GM19468 (cell line): ENCODE measurements around the gene CARMIL1.

ENCODE experiments used
- ATAC-seq: cut with Tn5 transposase; IDR thresholded peaks from one replicate; pipeline ENCODE4 v1.9.1; 2021; ENCODE audit warnings: mild to moderate bottlenecking, moderate library complexity, moderate number of reproducible peaks; ENCODE audit not compliant: unreplicated experiment; ENCODE audit errors: extremely low read depth

Gene CARMIL1

DNA sequence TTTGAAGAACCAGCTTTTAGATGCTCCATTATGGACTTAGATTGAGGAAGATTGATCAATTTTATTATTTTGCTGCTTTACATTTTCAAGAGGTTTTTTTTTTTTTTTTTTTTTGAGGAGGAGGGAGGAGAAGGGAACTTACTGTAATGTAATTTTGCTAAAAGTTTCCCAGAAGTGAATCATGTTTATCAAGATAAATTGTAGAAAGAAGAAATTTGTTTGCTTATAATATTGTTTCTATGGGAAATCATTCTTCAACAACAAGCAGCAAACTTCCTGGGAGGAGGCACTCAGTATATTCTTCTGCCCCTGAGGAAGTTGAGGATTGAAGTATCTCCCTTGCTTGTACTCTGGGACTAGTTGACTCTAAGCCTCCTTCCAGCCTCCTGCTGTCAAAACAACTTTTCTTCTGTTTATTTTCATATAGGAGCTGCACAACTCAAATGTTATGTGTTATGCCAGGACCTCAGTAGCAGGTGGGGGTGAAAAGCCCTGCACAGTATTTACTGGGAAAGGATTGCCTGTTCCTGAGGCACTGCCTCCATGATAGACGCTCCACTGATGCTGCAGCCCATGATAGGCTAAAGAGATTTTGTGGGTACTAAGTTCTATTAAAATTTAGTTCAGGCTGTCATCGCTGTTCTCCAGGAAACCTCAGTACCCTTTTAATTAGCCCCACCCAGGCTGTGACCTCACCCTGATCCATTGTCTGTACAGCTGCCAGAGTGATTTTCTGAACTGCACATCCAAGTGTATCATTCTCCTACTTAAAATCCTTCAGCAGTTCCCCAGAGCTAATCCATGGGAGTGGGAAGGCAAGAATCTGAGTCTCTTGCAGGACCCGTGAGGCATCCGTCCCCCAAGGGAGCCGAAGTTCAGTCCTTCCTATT, 51.9 kb downstream of the CARMIL1 start:
- ATAC-seq, result no peak

- no peak for ATAC-seq
These were observed 53.0 kb downstream of the CARMIL1 start for GRCh38 chr6:25332165-25332564.

GRCh38 chr6:25332655-25333071, 53.5 kb downstream of the CARMIL1 start:
- ATAC-seq, result no peak

GRCh38 chr6:25333471-25333870, 54.3 kb downstream of the CARMIL1 start:
- no peak for ATAC-seq

DNA sequence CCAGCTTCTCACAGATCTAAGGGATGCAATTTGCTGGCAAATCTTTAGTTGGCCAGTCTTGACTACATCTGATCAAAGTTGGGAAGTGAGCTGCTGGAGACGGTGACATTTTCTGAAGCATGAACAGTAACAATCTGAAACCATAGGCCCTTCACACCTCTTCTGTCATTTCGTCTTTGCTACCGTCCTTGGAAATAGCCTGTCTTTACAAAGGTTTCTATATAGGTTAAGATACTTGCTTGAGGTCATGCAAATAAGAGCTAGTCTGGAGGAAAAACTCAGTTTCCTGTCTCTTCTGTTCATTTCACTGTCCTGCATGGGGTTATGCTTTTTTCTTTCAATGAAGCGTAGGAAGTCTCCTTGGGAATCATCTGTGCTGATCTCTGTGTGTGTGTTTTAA, 55.6 kb downstream of the CARMIL1 start:
- peak; percentile 49 for ATAC-seq

GRCh38 chr6:25336996-25337395, 57.8 kb downstream of the CARMIL1 start:
- no peak for ATAC-seq

GRCh38 chr6:25337431-25337830, 58.3 kb downstream of the CARMIL1 start:
- no peak for ATAC-seq

GRCh38 chr6:25340431-25341202, 61.4 kb downstream of the CARMIL1 start:
- no peak for ATAC-seq

GRCh38 chr6:25341203-25341552, 62.0 kb downstream of the CARMIL1 start:
- no peak for ATAC-seq

- no peak for ATAC-seq
These were observed 62.9 kb downstream of the CARMIL1 start for GRCh38 chr6:25341923-25342619.

DNA sequence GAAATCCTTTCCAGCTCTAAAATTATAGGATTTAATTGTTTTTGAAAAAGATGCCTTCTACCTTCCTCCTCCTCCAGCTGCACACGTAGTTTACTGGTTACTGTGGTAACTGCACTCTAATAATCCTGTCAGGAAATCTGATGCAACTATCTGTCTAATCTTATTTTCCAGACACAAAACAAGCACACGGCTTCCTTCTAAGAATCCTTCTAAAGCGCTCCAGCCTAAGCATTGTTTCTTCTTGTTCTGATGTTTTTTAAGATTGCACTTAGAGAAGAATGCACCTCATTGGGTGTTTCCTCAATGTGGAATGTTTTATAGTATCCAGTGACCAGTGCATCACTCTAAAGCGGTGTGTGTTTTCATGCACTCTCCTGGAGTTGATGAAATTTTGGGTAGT, 63.6 kb downstream of the CARMIL1 start:
- ATAC-seq, result no peak

GRCh38 chr6:25343984-25344383, 64.8 kb downstream of the CARMIL1 start:
- ATAC-seq, result no peak

GRCh38 chr6:25344827-25345226, 65.7 kb downstream of the CARMIL1 start:
- ATAC-seq, result no peak

GRCh38 chr6:25346064-25346463, 66.9 kb downstream of the CARMIL1 start:
- ATAC-seq, result no peak

DNA sequence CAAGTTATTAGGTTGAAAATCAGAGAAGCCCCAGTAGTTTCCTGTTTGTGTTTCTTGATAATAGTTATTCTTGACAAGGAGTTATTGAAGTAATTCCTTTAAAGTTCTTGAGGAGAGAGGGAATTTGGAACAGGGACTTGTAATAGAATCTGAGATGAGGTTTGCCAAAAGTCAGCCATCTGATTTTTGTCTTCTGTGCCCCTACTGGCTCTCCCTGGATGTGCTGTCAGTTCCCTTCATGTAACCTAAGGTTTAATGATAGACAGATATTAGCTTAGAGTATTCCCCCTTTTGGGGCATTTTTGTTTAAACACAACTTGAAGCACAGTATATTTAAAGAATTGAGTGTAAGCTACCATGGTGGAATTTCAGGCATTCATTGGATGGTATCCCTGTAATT, 71.4 kb downstream of the CARMIL1 start:
- no peak for ATAC-seq

- ATAC-seq, result no peak
These were observed 72.3 kb downstream of the CARMIL1 start for GRCh38 chr6:25351485-25351884.

GRCh38 chr6:25352285-25352684, 73.1 kb downstream of the CARMIL1 start:
- no peak for ATAC-seq

- no peak for ATAC-seq
These were observed 75.1 kb downstream of the CARMIL1 start for GRCh38 chr6:25354078-25354932.

- ATAC-seq, result no peak
These were observed 80.2 kb downstream of the CARMIL1 start for GRCh38 chr6:25359191-25359861.
